A549 (cell line): Measurements from ENCODE around the gene MRPL22. TPM values are rescaled to one million over a fixed set of nuclear protein-coding genes. Genes with fewer than 3 reads are reported as not detected.

ENCODE experiments used
- ATAC-seq, 2 experiments: fragments of 200-7000 bp in 1 of 2; fragments of >200 bp in 1 of 2; cut with Nextera tagmentation in 1 of 2; cut with Tn5 transposase in 1 of 2; 3 replicates each; pipeline versions ENCODE4 v1.8.0 to v1.9.1; 2018 to 2020; ENCODE audit warnings: mild to moderate bottlenecking in 1 of 2, moderate library complexity in 1 of 2
- CTCF ChIA-PET: fragments of 300-600 bp; sonication (Branson Sonifier 250); formaldehyde crosslinking; extraction: SDS; loops from one replicate; lab custom pipeline; 2021; ENCODE audit warnings: antibody characterized with exemption, inconsistent platforms; lab: Yijun Ruan, JAX
- POLR2A ChIA-PET: fragments of 350-600 bp; formaldehyde crosslinking; extraction: SDS; loops from one replicate; lab custom pipeline; 2021; ENCODE audit warnings: antibody characterized with exemption, inconsistent platforms; lab: Yijun Ruan, JAX
- DNase-seq, 2 experiments: peaks; one replicate each; pipeline versions ENCODE4 v3.0.0 to v3.0.0-alpha.2; 2011 to 2016; ENCODE audit warnings: low read depth in 1 of 2, low spot score in 1 of 2
- FAIRE-seq: peaks from 2 replicates; lab custom pipeline; 2011; peaks lifted over from hg19 to GRCh38; lab: Jason Lieb, UNC
- H3K27ac ChIP-seq, 2 experiments: fragments of >200 bp; sonication (Bioruptor Twin); formaldehyde crosslinking; 3 replicates each; pipeline ENCODE4 v1.5.1; 2016 to 2017
- H3K4me1 ChIP-seq: fragments of >200 bp; sonication (Bioruptor Twin); formaldehyde crosslinking; 3 replicates; pipeline ENCODE4 v1.6.1; 2016
- H3K4me2 ChIP-seq: fragments of >200 bp; sonication (Bioruptor Twin); formaldehyde crosslinking; 3 replicates; pipeline ENCODE4 v1.6.1; 2016
- H3K4me3 ChIP-seq: fragments of >200 bp; sonication (Bioruptor Twin); formaldehyde crosslinking; 3 replicates; pipeline ENCODE4 v1.5.1; 2016
- H3K9me3 ChIP-seq: fragments of >200 bp; sonication (Bioruptor Twin); formaldehyde crosslinking; 3 replicates; pipeline ENCODE4 v1.6.1; 2016
- CBX2 ChIP-seq: fragments of 200-600 bp; sonication (generic); IDR thresholded peaks from 2 replicates; pipeline ENCODE4 v1.6.1; 2016; ENCODE audit warnings: low read depth, mild to moderate bottlenecking, borderline replicate concordance
- EHMT2 ChIP-seq: fragments of 200-600 bp; sonication (generic); IDR thresholded peaks from 2 replicates; pipeline ENCODE4 v1.6.1; 2016; ENCODE audit warnings: antibody characterized with exemption, low read depth, mild to moderate bottlenecking, moderate library complexity
- FOSB ChIP-seq: fragments of 250-450 bp; sonication (Bioruptor Pico); IDR thresholded peaks from 2 replicates; pipeline ENCODE4 v1.5.0; 2020; ENCODE audit warnings: mild to moderate bottlenecking, moderate library complexity
- FOSL2 ChIP-seq, 2 experiments: fragments of 450-650 bp in 1 of 2; fragments of >200 bp in 1 of 2; sonication (Bioruptor Twin) in 1 of 2; formaldehyde crosslinking; IDR thresholded peaks; 2 replicates each; pipeline versions ENCODE4 v1.5.0 to v1.6.1; 2016 to 2020; ENCODE audit warnings: mild to moderate bottlenecking in 1 of 2, moderate library complexity in 1 of 2
- GATA3 ChIP-seq: IDR thresholded peaks from 2 replicates; pipeline ENCODE4 v1.6.1; 2012; ENCODE audit warnings: borderline replicate concordance
- HOXB5 ChIP-seq: fragments of 250-450 bp; sonication (Bioruptor Pico); IDR thresholded peaks from 2 replicates; pipeline ENCODE4 v1.5.0; 2020; ENCODE audit warnings: mild to moderate bottlenecking, moderate library complexity
- JUNB ChIP-seq: fragments of >200 bp; sonication (Bioruptor Twin); formaldehyde crosslinking; IDR thresholded peaks from 2 replicates; pipeline ENCODE4 v1.6.1; 2016
- KDM5A ChIP-seq: fragments of 200-600 bp; sonication (generic); IDR thresholded peaks from 2 replicates; pipeline ENCODE4 v1.6.1; 2016; ENCODE audit warnings: antibody characterized with exemption, mild to moderate bottlenecking
- MAFK ChIP-seq: fragments of 450-650 bp; IDR thresholded peaks from 2 replicates; pipeline ENCODE4 v1.6.1; 2014; ENCODE audit not compliant: partially characterized antibody
- NPAS2 ChIP-seq: fragments of 250-450 bp; sonication (Bioruptor Pico); IDR thresholded peaks from 2 replicates; pipeline ENCODE4 v1.8.0; 2022; ENCODE audit warnings: mild to moderate bottlenecking, moderate library complexity, borderline replicate concordance
- NR3C1 ChIP-seq: fragments of >200 bp; sonication (Bioruptor Twin); formaldehyde crosslinking; IDR thresholded peaks from 3 replicates; pipeline ENCODE4 v1.6.1; 2017
- POLR2A ChIP-seq: IDR thresholded peaks from 2 replicates; pipeline ENCODE4 v1.6.1; 2012; ENCODE audit warnings: mild to moderate bottlenecking, low read length
- POLR2AphosphoS2 ChIP-seq: conservative IDR thresholded peaks from 2 replicates; pipeline ENCODE4 v1.6.1; 2012; ENCODE audit warnings: low read length, improper control_type of control experiment, inconsistent platforms
- RARB ChIP-seq: fragments of 250-450 bp; sonication (Bioruptor Pico); IDR thresholded peaks from 2 replicates; pipeline ENCODE4 v1.8.0; 2021; ENCODE audit warnings: mild to moderate bottlenecking, moderate library complexity
- SMC3 ChIP-seq: fragments of >200 bp; sonication (Bioruptor Twin); formaldehyde crosslinking; IDR thresholded peaks from 3 replicates; pipeline ENCODE4 v1.6.1; 2018; ENCODE audit warnings: inconsistent platforms
- SREBF2 ChIP-seq: fragments of 450-650 bp; IDR thresholded peaks from 2 replicates; pipeline ENCODE4 v1.6.1; 2014; ENCODE audit warnings: mild to moderate bottlenecking, moderate library complexity
- TFCP2L1 ChIP-seq: fragments of 250-450 bp; sonication (Bioruptor Pico); IDR thresholded peaks from 2 replicates; pipeline ENCODE4 v1.5.0; 2021; ENCODE audit warnings: mild to moderate bottlenecking
- ZFP36 ChIP-seq: fragments of 450-650 bp; IDR thresholded peaks from 2 replicates; pipeline ENCODE4 v1.6.1; 2014; ENCODE audit warnings: borderline replicate concordance; ENCODE audit not compliant: partially characterized antibody
- WGBS: methylation state at CpG from one replicate; pipeline ENCODE4 v1.1.6; 2017; ENCODE audit errors: missing lambda C conversion rate; 5-methylcytosine and 5-hydroxymethylcytosine counted together
- polyA plus RNA-seq, 4 experiments: library from polyadenylated mRNA; depleted of rRNA in 3 of 4; stranded (reverse); fragments of >200 nt; fragmentation: RNase III in 1 of 4; extraction: RNeasy Plus Mini Kit Qiagen cat#74134 plus additional on column Dnase treatment in 1 of 4; gene quantifications; 2 replicates in 3 of 4; 3 replicates in 1 of 4; pipeline ENCODE4 v1.2.3, GENCODE V29; 2011 to 2017
- TF ChIP-seq, protein P1 (sequence below): IDR thresholded peaks from 2 replicates; pipeline ENCODE4 v1.6.1; 2012
- TF ChIP-seq, protein P2 (sequence below): fragments of >200 bp; sonication (Bioruptor Twin); formaldehyde crosslinking; IDR thresholded peaks from 3 replicates; pipeline ENCODE4 v1.6.1; 2016
- TF ChIP-seq, protein P3 (sequence below): IDR thresholded peaks from 2 replicates; pipeline ENCODE4 v1.6.1; 2012
- TF ChIP-seq, protein P4 (sequence below): fragments of 250-450 bp; sonication (Bioruptor Pico); IDR thresholded peaks from 2 replicates; pipeline ENCODE4 v1.5.0; 2021; ENCODE audit warnings: mild to moderate bottlenecking, moderate library complexity, borderline replicate concordance

The MRPL22 gene
- polyA plus RNA-seq, 2 of the 4 experiments (the other 2 are of a cell fraction), result 56.3 to 91.0 TPM

DNA sequence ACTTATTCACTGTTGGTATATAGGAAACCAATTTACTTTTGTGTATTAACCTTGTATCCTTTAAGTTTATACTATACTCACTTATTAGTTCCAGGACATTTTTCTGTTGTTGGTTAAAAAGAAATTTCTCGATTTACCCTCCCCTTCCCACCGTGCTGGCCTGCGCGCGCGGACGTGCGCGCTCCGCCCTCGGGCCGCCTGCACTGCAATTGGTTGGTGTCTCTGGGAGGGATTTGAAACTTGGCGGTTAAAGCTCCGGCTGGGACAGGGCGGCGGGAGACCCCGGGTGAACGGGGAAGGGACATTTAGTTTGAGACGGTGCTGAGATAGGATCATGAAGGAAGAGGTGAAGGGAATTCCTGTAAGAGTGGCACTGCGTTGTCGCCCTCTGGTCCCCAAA lies 72.7 kb downstream of the MRPL22 start, which contains the start of gene KIF4B:
Gene KIF4B (plus strand): TSS at position 230 of the 400 bp plus-strand sequence. CDS start 105 bp downstream, at position 335.
- FAIRE-seq (no peak), ATAC-seq (0 out of 6 replicates have a peak, but pooled peaks of 1 of the 2 experiments have one; percentile 78), DNase-seq (no peak)
- H3K9me3 ChIP-seq, result no peaks in the 10 kb centered on the region
- no peaks in the 10 kb centered on the region for H3K4me1 ChIP-seq
- POLR2A ChIA-PET, result no interaction called here
- TF ChIP-seq RARB (no peak), FOSL2 (IDR thresholded peaks at IDR 0.05) (no peak), FOSL2 (CRISPR knock-in tag; IDR thresholded peaks at IDR 0.05) (no peak), POLR2A (no peak), NPAS2 (CRISPR knock-in tag) (no peak), ZFP36 (no peak), TFCP2L1 (CRISPR knock-in tag) (no peak), FOSB (CRISPR knock-in tag) (no peak), CBX2 (no peak), HOXB5 (CRISPR knock-in tag) (no peak), JUNB (no peak), SMC3 (no peak), NR3C1 (no peak)
- TF ChIP-seq, protein P1, sequence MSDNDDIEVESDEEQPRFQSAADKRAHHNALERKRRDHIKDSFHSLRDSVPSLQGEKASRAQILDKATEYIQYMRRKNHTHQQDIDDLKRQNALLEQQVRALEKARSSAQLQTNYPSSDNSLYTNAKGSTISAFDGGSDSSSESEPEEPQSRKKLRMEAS, result no peak
- TF ChIP-seq, protein P2, sequence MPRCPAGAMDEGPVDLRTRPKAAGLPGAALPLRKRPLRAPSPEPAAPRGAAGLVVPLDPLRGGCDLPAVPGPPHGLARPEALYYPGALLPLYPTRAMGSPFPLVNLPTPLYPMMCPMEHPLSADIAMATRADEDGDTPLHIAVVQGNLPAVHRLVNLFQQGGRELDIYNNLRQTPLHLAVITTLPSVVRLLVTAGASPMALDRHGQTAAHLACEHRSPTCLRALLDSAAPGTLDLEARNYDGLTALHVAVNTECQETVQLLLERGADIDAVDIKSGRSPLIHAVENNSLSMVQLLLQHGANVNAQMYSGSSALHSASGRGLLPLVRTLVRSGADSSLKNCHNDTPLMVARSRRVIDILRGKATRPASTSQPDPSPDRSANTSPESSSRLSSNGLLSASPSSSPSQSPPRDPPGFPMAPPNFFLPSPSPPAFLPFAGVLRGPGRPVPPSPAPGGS, result no peak
- no peak within 1 kb of the TSS for H3K4me3 ChIP-seq
- CTCF ChIA-PET, result no interaction called here
- WGBS, result 81% methylated on average over 21 of the region's 21 CpGs
- no peak within 1 kb of the TSS for H3K27ac ChIP-seq
- no peak within 1 kb of the TSS for H3K4me2 ChIP-seq

DNA sequence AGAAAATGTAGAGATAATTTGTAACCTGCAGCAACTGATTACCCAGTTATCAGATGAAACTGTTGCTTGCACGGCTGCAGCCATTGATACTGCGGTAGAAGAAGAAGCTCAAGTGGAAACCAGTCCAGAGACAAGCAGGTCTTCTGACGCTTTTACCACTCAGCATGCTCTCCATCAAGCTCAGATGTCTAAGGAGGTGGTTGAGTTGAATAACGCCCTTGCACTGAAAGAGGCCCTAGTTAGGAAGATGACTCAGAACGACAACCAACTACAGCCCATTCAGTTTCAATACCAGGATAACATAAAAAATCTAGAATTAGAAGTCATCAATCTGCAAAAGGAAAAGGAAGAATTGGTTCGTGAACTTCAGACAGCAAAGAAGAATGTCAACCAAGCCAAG lies 74.4 kb downstream of the MRPL22 start:
- CTCF ChIA-PET, result interaction anchor here (1.9 to 2.9 kb wide), 2 partner anchors 11 to 13 kb away, joined by 6 to 9 read pairs; no protein-coding TSS in a partner anchor

More for the DNA sequence above, 74.4 kb downstream of the MRPL22 start:
- DNase-seq (no peak), FAIRE-seq (no peak), ATAC-seq (no peak)
- no peak overlapping the region for H3K4me2 ChIP-seq
- POLR2A ChIA-PET, result no interaction called here
- no peak for TF ChIP-seq SREBF2
- TF ChIP-seq CBX2, result no peak
- TF ChIP-seq JUNB, result no peak
- TF ChIP-seq MAFK, result no peak
- TF ChIP-seq EHMT2, result no peak
- no peak for TF ChIP-seq KDM5A
- TF ChIP-seq GATA3, result no peak
- no peak for TF ChIP-seq FOSL2 (IDR thresholded peaks at IDR 0.05)
- TF ChIP-seq FOSL2 (CRISPR knock-in tag; IDR thresholded peaks at IDR 0.05), result no peak
- TF ChIP-seq, protein P3, sequence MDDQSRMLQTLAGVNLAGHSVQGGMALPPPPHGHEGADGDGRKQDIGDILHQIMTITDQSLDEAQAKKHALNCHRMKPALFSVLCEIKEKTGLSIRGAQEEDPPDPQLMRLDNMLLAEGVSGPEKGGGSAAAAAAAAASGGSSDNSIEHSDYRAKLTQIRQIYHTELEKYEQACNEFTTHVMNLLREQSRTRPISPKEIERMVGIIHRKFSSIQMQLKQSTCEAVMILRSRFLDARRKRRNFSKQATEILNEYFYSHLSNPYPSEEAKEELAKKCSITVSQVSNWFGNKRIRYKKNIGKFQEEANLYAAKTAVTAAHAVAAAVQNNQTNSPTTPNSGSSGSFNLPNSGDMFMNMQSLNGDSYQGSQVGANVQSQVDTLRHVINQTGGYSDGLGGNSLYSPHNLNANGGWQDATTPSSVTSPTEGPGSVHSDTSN, result no peak
- TF ChIP-seq, protein P4, sequence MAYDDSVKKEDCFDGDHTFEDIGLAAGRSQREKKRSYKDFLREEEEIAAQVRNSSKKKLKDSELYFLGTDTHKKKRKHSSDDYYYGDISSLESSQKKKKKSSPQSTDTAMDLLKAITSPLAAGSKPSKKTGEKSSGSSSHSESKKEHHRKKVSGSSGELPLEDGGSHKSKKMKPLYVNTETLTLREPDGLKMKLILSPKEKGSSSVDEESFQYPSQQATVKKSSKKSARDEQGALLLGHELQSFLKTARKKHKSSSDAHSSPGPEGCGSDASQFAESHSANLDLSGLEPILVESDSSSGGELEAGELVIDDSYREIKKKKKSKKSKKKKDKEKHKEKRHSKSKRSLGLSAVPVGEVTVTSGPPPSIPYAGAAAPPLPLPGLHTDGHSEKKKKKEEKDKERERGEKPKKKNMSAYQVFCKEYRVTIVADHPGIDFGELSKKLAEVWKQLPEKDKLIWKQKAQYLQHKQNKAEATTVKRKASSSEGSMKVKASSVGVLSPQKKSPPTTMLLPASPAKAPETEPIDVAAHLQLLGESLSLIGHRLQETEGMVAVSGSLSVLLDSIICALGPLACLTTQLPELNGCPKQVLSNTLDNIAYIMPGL, result no peak
- no peak for TF ChIP-seq POLR2AphosphoS2
- H3K4me3 ChIP-seq, result no peak overlapping the region
- 37% methylated on average over 6 of the region's 6 CpGs for WGBS
- H3K4me1 ChIP-seq, result no peaks in the 10 kb centered on the region
- H3K27ac ChIP-seq, result no peak overlapping the region
- H3K9me3 ChIP-seq, result no peaks in the 10 kb centered on the region
